Smooth muscle cell (in vitro differentiated cells): ENCODE data around the gene MYO1B. TPM values are rescaled to one million over a fixed set of nuclear protein-coding genes. Genes with fewer than 3 reads are reported as not detected.

Source experiments
- DNase-seq: peaks from one replicate; lab custom pipeline; 2025; ENCODE audit not compliant: unreplicated experiment; lab: John Stamatoyannopoulos, UW
- H2AFZ ChIP-seq: fragments of 200-600 bp; sonication (generic); 2 replicates; pipeline ENCODE4 v1.6.0; 2016; ENCODE audit warnings: antibody characterized with exemption, low read depth, mild to moderate bottlenecking
- H3F3A ChIP-seq: fragments of 200-600 bp; sonication (generic); 2 replicates; pipeline ENCODE4 v1.6.0; 2017; ENCODE audit warnings: antibody characterized with exemption, low read depth
- H3K27ac ChIP-seq: fragments of 200-600 bp; sonication (generic); 2 replicates; pipeline ENCODE4 v1.5.1; 2016; ENCODE audit warnings: low read depth, mild to moderate bottlenecking
- H3K27me3 ChIP-seq: fragments of 200-600 bp; sonication (generic); 2 replicates; pipeline ENCODE4 v1.6.1; 2016; ENCODE audit warnings: low read depth, mild to moderate bottlenecking
- H3K36me3 ChIP-seq: fragments of 200-600 bp; sonication (generic); 2 replicates; pipeline ENCODE4 v1.5.1; 2016; ENCODE audit warnings: low read depth
- H3K4me1 ChIP-seq: fragments of 200-600 bp; sonication (generic); 2 replicates; pipeline ENCODE4 v1.5.1; 2016; ENCODE audit warnings: low read depth
- H3K4me2 ChIP-seq: fragments of 200-600 bp; sonication (generic); 2 replicates; pipeline ENCODE4 v1.6.0; 2016; ENCODE audit warnings: mild to moderate bottlenecking
- H3K4me3 ChIP-seq: fragments of 200-600 bp; sonication (generic); 2 replicates; pipeline ENCODE4 v1.5.1; 2016; ENCODE audit warnings: mild to moderate bottlenecking
- H3K79me2 ChIP-seq: fragments of 200-600 bp; sonication (generic); 2 replicates; pipeline ENCODE4 v1.6.0; 2016; ENCODE audit warnings: low read depth, mild to moderate bottlenecking
- H3K9ac ChIP-seq: fragments of 200-600 bp; sonication (generic); 2 replicates; pipeline ENCODE4 v1.6.0; 2016; ENCODE audit warnings: low read depth
- H3K9me3 ChIP-seq: fragments of 200-600 bp; sonication (generic); replicated peaks from 2 replicates; pipeline ENCODE4 v1.5.1; 2016; ENCODE audit warnings: low read depth
- H4K20me1 ChIP-seq: fragments of 200-600 bp; sonication (generic); 2 replicates; pipeline ENCODE4 v1.6.0; 2016; ENCODE audit warnings: low read depth
- WGBS: methylation state at CpG from one replicate; pipeline ENCODE4 v1.1.7; 2016; ENCODE audit warnings: low lambda C conversion rate; 5-methylcytosine and 5-hydroxymethylcytosine counted together
- polyA plus RNA-seq: library from polyadenylated mRNA; unstranded; fragments of >200 nt; fragmentation: Nextera tagmentation; extraction: Ambion mirVana; gene quantifications from 2 replicates; pipeline ENCODE4 v1.2.1, GENCODE V29; 2016
- total RNA-seq: library from RNA; depleted of rRNA; stranded (reverse); fragments of >200 nt; gene quantifications from 2 replicates; pipeline ENCODE4 v1.2.3, GENCODE V29; 2014
- TF ChIP-seq, protein P1 (sequence below): fragments of 200-600 bp; sonication (generic); IDR thresholded peaks from 2 replicates; pipeline ENCODE4 v1.5.1; 2017; ENCODE audit warnings: borderline replicate concordance, mild to moderate bottlenecking, antibody characterized with exemption; ENCODE audit not compliant: insufficient read depth, poor library complexity, severe bottlenecking

MYO1B gene
- total and polyA plus RNA-seq, 2 experiments from 2014 or later, result 58.8 to 133 TPM

DNA sequence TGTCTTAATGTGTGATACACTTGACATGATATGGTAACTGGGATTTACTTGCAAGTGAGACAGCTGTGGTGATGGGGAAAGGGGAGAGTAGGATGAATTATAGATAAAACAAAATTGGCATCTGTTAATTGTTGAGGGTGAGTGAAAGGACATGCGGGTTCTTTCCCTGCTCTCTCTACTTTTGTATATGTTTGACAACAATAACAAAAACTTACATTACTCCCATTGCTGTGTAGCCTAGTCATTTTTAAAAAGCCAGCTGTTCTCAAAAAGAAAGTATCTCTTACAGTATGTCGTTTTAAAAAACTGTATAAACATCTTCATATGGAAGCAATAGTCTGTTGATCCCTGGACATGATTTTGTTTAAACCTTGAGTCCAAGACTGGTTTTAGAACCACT is 117.6 kb downstream of the MYO1B start:
- WGBS, result 86% methylated on average over 2 of the region's 2 CpGs
- no peak for DNase-seq
- H3K9ac ChIP-seq, result no peak overlapping the region
- peaks cover 11% of the 10 kb centered on the region for H3K79me2 ChIP-seq
- H3K9me3 ChIP-seq, result no peaks in the 10 kb centered on the region
- no peaks in the 10 kb centered on the region for H3K4me1 ChIP-seq
- H3K27me3 ChIP-seq, result no peaks in the 10 kb centered on the region
- H3K4me3 ChIP-seq, result no peak overlapping the region
- peaks cover 5% of the 10 kb centered on the region for H3K36me3 ChIP-seq
- no peak overlapping the region for H3K27ac ChIP-seq
- no peaks in the 10 kb centered on the region for H4K20me1 ChIP-seq
- no peak overlapping the region for H2AFZ ChIP-seq
- no peaks in the 10 kb centered on the region for H3F3A ChIP-seq
- H3K4me2 ChIP-seq, result no peak overlapping the region
- TF ChIP-seq, protein P1, sequence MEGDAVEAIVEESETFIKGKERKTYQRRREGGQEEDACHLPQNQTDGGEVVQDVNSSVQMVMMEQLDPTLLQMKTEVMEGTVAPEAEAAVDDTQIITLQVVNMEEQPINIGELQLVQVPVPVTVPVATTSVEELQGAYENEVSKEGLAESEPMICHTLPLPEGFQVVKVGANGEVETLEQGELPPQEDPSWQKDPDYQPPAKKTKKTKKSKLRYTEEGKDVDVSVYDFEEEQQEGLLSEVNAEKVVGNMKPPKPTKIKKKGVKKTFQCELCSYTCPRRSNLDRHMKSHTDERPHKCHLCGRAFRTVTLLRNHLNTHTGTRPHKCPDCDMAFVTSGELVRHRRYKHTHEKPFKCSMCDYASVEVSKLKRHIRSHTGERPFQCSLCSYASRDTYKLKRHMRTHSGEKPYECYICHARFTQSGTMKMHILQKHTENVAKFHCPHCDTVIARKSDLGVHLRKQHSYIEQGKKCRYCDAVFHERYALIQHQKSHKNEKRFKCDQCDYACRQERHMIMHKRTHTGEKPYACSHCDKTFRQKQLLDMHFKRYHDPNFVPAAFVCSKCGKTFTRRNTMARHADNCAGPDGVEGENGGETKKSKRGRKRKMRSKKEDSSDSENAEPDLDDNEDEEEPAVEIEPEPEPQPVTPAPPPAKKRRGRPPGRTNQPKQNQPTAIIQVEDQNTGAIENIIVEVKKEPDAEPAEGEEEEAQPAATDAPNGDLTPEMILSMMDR, result no peak

DNA sequence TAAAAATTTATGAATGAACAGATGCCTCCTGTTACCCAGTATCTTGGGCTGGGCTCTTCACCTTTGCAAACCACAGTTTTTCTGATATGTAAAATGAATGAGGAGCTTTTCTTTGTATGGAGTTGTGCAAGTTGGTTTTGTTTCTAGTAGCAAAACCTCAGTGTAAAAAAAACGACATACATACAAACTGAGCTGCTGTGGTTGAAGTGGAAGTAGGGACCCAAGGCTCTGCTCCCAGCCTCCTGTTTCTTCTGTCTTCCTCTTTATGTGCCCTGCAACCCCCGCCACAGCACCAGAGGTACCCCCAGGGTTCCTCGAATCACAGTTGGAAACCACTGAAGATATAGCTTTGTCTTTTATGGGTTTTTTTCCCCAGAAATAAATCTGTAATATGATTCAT is 118.1 kb downstream of the MYO1B start:
- H3K4me2 ChIP-seq, result no peak overlapping the region
- no peak overlapping the region for H3K27ac ChIP-seq
- WGBS, result 90% methylated on average over 3 of the region's 3 CpGs

DNA sequence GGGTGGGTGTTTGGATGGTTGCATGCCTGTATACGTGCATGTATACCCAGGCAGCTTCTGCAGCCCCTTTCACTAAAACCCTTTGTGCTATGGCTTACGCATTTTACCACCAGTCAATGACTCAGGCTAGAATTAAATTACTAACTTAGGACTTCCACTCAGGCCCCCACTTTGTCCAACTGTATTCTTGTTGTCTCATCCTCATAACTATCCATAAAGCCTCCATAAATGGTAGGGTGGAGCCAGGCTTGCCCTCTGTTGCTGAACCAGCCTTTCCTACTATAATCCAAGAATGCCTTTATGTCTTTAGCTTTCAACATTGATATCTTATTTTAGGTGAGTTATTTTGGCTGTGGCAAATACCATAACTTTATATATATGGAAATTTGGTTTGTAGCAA is 119.9 kb downstream of the MYO1B start:
- Histone ChIP-seq H3K79me2 (peaks cover 8% of the 10 kb centered on the region), H3F3A (no peaks in the 10 kb centered on the region), H2AFZ (no peak overlapping the region), H3K4me2 (no peak overlapping the region), H3K4me1 (no peaks in the 10 kb centered on the region), H3K9me3 (no peaks in the 10 kb centered on the region), H3K4me3 (no peak overlapping the region), H3K36me3 (peaks cover 5% of the 10 kb centered on the region), H3K27me3 (no peaks in the 10 kb centered on the region), H3K27ac (peak overlapping the region; percentile 18), H3K9ac (no peak overlapping the region), H4K20me1 (no peaks in the 10 kb centered on the region)
- no peak for DNase-seq
- 56% methylated on average over 2 of the region's 2 CpGs for WGBS
- TF ChIP-seq, protein P1, result no peak

More for the DNA sequence above, 118.1 kb downstream of the MYO1B start:
- no peaks in the 10 kb centered on the region for H3K4me1 ChIP-seq
- no peak for DNase-seq
- peaks cover 11% of the 10 kb centered on the region for H3K79me2 ChIP-seq
- no peaks in the 10 kb centered on the region for H3K27me3 ChIP-seq
- no peak overlapping the region for H2AFZ ChIP-seq
- no peak overlapping the region for H3K4me3 ChIP-seq
- no peaks in the 10 kb centered on the region for H4K20me1 ChIP-seq
- no peaks in the 10 kb centered on the region for H3F3A ChIP-seq
- H3K9ac ChIP-seq, result no peak overlapping the region
- peaks cover 5% of the 10 kb centered on the region for H3K36me3 ChIP-seq
- TF ChIP-seq, protein P1, result no peak
- no peaks in the 10 kb centered on the region for H3K9me3 ChIP-seq

DNA sequence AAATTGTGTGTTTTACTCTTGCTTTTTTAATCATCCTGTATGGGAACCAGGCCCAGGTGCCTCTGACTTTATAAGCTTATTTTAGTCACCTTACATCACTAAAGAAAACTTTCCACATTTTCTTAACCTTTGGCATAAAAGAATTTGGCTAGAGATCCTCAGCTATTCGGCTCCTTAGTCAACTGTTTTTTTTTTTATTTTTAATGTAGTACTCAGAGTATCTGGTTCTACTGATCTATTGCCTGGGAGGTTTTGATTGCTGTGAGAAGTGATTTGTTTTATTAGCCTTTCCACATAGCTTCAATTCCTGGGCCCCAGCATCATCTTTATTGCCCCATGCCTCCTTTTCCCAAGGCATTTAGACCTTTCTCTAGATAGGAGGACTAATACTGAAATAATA is 121.0 kb downstream of the MYO1B start:
- no peaks in the 10 kb centered on the region for H3K4me1 ChIP-seq
- H3K27me3 ChIP-seq, result no peaks in the 10 kb centered on the region
- H3K79me2 ChIP-seq, result peaks cover 8% of the 10 kb centered on the region
- no peak overlapping the region for H3K9ac ChIP-seq
- 62% methylated on average over 1 of the region's 1 CpG for WGBS
- no peak overlapping the region for H2AFZ ChIP-seq
- H4K20me1 ChIP-seq, result no peaks in the 10 kb centered on the region
- no peak overlapping the region for H3K27ac ChIP-seq
- no peak overlapping the region for H3K4me2 ChIP-seq
- H3K4me3 ChIP-seq, result no peak overlapping the region
- H3F3A ChIP-seq, result no peaks in the 10 kb centered on the region
- H3K9me3 ChIP-seq, result no peaks in the 10 kb centered on the region
- no peak for DNase-seq
- H3K36me3 ChIP-seq, result peaks cover 5% of the 10 kb centered on the region
- TF ChIP-seq, protein P1, result no peak
